Retinal pigment epithelial cell (primary cell): ENCODE data around the gene CDC42BPG.

Experiments used
- DNase-seq: peaks from one replicate; pipeline ENCODE4 v3.0.0-alpha.2; 2010; ENCODE audit warnings: low read depth
- H3K4me3 ChIP-seq: 2 replicates; pipeline ENCODE4 v1.5.1; 2011; ENCODE audit warnings: mild to moderate bottlenecking, low read length, control low read depth, moderate library complexity
- TF ChIP-seq, protein P1 (sequence below): conservative IDR thresholded peaks from 2 replicates; pipeline ENCODE4 v1.5.1; 2011; ENCODE audit warnings: low read depth, low read length, control low read depth, inconsistent platforms

The CDC42BPG gene

DNA sequence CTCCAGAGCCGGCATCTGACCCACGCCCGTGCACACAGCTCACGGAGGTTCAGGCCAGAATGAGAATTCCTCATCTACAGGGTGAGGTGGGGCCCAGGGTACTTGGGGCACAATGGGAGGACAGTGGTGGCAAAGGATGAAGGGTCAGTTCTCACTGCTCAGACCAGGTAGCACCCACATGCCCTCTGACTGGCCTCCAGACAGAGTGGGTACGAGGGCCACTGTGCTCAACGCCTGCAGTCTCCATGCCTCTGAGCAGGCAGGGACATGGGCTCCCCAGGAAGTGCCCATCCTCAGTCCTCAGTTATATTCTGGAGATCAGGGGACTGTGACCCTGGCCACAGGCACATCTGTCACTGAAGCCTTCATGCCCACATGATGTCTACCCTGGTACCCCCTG is 13.0 kb upstream of the CDC42BPG start:
- no peak for DNase-seq
- H3K4me3 ChIP-seq, result no peak overlapping the region
- TF ChIP-seq, protein P1, sequence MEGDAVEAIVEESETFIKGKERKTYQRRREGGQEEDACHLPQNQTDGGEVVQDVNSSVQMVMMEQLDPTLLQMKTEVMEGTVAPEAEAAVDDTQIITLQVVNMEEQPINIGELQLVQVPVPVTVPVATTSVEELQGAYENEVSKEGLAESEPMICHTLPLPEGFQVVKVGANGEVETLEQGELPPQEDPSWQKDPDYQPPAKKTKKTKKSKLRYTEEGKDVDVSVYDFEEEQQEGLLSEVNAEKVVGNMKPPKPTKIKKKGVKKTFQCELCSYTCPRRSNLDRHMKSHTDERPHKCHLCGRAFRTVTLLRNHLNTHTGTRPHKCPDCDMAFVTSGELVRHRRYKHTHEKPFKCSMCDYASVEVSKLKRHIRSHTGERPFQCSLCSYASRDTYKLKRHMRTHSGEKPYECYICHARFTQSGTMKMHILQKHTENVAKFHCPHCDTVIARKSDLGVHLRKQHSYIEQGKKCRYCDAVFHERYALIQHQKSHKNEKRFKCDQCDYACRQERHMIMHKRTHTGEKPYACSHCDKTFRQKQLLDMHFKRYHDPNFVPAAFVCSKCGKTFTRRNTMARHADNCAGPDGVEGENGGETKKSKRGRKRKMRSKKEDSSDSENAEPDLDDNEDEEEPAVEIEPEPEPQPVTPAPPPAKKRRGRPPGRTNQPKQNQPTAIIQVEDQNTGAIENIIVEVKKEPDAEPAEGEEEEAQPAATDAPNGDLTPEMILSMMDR, result no peak

DNA sequence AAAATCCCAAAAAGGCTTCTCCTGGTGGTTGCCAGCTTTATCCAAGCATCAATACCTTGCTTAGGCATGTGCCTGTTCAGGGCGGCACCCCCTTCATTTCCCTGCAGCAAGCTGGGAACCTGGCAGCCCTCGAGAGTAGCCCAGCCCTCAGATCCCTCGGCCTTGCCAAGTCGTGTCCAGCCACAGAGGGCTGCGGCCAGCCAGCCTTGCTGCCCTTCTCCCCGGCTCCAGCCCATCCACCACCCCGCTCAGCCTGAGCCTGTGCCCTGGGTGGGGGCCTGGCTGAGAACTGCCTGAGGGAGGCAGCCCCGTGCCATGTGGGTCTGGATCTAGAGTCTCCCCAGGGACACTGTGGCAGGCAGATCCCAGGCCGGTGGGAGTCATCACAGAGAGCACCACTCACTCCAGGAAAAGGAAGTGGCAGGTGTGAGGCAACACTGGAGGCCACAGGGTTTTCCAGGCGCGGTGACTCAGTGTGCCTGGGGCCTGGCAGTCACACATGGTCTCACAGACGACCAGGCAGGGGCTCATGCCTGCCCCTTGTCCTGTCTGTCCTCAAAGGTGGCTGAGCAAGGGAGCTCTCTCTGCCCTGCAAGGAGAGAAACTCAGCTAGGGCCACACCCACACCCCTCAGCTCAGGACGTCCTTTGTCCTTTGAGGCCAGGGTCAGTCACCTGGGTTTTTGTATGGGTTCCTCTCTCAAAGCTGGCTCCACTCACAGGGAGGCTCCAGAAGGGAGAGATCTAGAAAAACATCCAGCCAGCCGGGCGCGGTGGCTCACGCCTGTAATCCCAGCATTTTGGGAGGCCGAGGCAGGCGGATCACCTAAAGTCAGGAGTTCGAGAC is 12.2 kb upstream of the CDC42BPG start:
- H3K4me3 ChIP-seq, result no peak overlapping the region
- DNase-seq, result no peak
- TF ChIP-seq, protein P1, result no peak

DNA sequence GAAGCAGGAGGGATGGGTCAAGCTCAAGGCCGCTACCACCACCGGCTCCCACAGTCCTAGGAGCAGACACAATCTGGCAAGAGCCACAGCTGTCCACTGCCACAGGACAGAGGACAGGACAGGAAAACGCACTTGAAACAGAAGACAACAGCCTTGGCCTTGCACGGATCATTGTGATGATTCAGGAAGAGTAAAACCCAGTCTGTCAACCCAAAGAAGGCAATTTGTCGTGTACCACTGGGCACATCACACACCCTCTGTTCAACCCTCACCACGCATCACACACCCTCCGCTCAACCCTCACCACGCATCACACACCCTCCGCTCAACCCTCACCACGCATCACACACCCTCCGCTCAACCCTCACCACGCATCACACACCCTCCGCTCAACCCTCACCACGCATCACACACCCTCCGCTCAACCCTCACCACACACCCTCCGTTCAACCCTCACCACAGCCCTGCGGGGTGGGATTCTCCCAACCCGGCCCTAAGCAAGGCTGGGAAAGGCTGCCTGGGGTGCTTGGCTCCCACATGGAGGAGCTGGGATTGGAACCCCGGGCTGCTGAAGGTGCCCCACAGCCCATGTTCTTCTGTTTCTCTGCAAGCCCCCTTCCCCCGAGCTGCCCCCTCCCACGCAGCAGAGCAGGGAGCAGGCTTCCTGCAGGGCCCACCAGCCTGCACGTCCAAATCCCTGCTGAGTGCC is 11.3 kb upstream of the CDC42BPG start:
- H3K4me3 ChIP-seq, result no peak overlapping the region
- DNase-seq, result no peak
- TF ChIP-seq, protein P1, result no peak

DNA sequence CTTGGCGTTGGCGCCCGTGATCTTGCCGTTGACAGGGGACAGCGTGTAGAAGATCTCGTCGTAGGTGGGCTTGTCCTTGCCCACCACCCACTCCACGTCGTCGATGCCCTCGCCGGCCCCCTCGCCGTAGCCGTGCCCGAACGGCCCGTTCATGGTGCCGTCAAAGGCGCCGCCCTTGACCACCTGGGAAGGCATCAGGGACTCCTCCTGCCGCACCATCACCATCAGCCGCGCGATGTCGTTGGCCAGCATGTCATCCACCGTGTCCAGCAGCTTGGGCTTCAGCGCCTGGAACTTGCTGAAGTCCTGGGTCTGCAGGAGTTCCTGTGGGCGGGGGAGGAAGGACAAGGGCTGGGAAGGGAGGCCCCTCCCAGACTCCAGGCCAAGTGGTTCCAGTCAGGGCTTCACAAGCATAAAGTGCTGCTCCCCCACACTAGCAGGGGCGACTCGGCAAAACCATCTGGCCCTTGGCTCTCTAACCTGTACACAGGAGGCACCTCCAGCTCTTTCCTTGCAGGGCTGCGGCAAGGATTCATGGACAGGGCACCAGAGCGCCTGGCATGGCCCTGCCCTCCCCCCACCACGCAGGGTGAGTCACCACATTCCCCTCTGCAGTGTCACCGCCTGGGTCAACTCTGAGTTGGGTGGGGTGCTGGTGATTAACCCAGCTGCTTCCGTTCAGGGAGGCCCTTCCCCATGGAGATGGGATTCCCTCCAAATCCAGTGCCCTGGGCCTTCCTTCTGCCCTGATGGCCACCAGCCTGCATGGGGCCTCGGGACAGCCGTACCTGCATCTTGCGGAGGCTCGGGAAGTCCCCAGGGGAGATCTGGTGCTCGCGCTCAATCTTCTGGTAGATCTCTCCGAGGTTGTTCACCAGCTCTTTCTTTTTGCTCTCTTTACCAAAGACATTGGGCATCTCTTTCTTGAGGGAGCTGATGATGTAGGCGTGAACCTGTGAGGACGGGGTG is 10.4 kb upstream of the CDC42BPG start:
- DNase-seq, result peak; percentile 75
- TF ChIP-seq, protein P1, result no peak
- H3K4me3 ChIP-seq, result no peak overlapping the region

DNA sequence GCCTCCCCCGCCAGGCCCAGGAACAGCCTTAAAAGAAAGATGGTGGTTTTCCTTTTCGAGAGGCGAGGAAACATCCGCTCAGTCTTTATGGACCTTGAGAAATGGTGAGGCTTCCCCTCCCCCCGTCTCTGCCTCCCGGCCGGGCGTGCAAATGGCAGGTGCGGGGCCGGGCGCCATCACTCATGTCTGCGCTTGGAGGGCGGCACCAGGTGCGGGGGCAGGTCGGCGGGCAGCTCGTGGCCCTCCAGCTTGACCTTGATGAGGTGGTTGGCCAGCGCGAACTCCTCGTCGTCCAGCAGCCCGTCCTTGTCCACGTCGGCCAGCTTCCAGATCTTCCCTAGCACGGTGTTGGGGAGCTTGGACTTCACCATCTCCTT is 9.7 kb upstream of the CDC42BPG start:
- H3K4me3 ChIP-seq, result no peak overlapping the region
- DNase-seq, result no peak
- TF ChIP-seq, protein P1, result no peak

DNA sequence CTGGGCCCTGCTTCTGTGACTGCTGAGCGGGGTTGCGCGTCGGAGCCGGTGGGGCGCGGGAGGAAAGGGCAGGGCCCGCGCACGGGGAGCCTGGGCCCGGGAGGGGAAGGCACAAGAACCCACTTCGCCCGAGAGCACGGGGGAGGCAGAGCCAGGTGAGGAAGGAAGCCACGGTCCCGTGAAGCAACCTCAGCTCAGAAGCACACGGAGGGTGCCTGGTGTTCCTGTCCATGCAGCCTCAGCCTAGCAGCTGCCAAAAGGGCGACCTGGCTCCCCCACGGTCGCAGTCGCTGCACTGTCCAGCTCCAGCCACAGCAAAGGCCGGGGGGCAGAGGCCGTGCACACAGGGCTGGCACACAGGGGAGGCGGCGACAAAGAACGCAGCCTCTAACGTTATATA is 9.3 kb upstream of the CDC42BPG start:
- TF ChIP-seq, protein P1, result no peak
- H3K4me3 ChIP-seq, result no peak overlapping the region
- DNase-seq, result no peak
